Astrocyte of the hippocampus (primary cell): Measurements from ENCODE around the gene TEX38.
"Not testable (repeated sequence)": the region's sequence is repeated elsewhere in the genome, so short reads cannot be mapped to it uniquely, and the experiment has no call there.

Source experiments
- DNase-seq: peaks from one replicate; pipeline ENCODE4 v3.0.0; 2011; ENCODE audit warnings: low read depth, low spot score

Gene TEX38

DNA sequence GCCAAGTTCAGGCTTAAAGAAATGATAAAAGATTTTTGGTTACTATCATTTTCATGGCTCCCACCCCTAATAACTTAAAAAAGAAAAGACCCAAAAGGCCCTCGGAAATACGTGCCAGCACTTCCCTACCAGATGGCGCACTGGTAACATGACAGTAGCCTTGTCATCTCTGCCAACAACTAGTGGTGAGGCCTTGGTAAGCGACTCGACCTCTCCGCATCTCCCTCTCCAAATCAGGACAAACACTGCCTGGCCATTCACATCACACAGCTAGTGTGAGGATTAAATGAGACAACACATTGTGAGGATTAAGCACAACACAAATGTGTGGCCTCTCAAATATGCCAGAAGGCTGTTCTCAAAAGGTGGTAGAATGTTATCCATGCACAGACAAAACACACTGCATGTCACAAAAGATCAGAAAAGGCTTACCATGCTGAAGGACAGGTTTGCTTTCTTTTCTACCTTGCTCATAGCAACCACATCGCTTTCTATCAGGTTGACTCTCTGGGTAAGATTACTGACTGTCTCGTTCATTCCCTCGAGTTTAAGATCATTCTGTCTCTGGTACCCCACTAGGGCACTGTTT, 16.4 kb downstream of the TEX38 start:
- no peak for DNase-seq

DNA sequence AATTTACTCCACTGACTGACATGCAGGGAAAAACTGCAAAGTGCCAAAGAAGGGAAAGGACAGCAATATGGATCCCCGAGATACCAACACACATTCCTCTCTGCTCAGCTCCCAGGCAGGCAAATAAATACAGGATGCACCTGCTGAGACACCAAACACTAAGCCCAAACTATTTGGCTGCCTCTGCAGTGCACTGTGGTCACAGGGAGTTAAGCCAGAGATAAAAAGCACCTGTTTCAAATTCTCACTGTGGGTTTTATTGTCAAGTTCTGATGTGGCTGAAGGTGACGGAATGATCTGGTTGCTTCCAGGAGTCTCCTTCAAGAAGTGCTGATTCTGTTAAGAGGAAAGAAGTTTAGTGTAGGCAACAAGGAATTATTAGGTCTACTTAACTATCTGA, 17.7 kb downstream of the TEX38 start:
- no peak for DNase-seq

DNA sequence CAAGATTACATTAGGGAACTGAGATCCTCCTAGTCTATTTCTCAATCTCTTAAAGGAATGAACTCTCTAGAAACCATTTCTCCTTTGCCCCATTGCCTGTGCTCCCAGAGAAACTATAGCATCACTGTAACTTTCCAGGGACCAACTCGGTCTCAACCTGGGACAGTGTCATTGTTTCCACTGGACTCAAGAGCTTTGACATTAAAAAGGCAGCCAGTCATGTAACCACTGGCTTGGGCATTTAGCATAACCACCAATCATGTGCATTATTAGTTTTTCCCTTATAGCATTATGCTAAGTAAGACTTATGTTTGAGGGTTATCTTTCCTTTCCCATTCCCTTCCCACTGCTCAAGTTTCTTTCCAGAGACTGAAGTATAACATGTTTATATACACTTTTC, 18.2 kb downstream of the TEX38 start:
- DNase-seq = no peak

DNA sequence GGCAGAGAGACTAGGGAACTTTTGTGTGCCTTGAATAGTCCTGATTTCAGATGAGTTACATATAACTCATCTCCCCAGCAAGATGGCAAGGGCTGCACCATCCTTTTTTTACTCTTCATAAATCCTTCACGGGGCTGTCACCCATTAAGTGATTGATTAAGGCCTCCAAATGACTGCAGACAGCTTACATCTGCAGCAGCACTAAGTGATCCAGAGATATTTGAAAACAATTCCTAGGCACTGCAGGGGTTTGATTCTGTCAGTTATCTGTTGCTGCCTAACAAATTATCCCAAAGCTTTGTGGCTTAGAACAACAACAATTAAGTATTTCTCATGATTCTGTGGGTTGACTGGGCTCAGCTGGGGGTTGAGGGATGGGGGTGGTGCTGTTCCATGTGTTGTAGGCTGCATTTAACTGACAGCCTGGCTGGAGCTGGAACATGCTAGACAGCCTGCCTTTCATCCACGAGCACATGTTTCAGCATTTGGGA, 19.3 kb downstream of the TEX38 start:
- peak; percentile 53 for DNase-seq

DNA sequence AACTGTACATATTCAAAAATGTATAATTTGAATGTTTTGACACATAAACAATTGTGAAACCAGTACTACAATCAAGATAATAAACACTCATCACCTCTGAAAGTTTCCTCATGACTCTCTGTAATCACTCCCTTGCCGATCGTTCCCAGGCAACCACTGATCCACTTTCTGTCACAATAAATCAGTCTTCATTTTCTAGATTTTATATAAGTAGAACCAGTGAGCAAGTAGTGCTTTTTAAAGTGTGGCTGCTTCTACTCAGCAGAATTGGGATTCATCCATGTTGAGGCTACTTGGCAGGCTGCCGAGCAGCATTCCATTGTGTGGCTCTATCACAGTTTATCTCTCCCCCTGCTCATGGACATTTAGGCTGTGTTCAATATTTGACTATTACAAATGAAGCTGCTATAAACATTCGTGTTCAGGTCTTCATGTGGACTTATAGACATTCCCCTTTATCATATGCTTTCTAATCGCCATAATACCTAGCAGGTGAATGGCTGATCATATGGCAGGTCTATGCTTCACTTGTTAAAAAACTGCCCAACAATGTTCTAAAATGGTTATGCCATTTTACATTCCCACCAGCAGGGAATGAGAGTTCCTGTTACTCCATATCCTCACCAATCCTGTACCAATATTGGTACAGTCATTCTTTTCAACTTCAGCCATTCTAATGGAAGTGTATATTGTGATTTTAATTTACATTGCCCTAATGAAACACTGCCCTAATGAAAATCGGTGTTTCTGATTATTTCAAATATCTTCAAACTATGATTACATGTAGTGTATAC, 20.5 kb downstream of the TEX38 start:
- DNase-seq = peak; percentile 38

DNA sequence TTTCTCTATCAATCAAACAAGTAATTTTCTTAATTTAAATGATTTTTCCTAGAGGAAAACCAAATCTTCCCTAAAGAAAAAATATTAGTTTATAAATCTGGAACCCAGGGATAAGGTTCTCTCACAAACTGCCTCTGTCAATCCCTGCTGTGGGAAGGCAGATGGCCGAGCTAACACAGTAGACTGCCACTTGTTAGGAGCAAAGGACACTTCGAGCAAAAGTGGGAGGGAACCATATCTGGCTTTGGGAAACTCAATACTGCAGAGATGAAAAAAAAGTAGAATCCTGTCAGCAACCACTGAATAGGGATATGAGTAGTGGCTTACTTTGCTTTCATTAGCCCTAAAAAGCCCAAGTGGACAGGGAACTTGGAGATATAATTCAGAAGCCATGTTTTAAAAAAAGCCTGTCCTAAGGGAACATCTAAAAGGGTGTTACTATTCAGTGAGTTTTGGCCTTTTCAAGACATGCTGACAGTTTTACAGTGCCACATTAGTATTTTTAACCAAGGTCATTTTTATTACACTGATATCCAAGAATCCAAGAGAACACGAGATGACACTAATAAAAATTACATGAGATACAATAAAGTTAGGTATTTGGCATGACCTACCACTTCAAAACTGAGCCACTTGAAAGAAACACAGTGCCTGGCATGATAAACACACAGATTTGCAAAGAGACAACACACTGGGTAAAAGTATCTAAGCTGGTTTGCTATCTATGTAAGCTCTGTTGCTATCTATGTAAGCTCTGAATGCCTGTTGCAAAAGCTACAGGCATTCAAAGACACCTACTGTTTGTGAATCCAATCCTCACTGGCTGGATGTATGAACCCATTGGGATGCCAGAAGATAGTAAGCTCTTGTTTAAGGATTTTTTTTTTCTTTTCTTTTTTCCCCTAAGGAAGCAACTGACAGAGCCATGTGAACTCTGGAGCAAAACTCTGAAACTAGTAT, 21.4 kb downstream of the TEX38 start:
- DNase-seq = no peak

DNA sequence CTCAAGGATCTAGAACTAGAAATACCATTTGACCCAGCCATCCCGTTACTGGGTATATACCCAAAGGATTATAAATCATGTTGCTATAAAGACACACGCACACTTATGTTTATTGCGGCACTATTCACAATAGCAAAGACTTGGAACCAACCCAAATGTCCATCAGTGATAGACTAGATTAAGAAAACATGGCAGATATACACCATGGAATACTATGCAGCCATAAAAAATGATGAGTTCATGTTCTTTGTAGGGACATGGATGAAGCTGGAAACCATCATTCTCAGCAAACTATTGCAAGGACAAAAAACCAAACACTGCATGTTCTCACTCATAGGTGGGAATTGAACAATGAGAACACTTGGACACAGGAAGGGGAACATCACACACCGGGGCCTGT, 23.0 kb downstream of the TEX38 start:
- not testable (repeated sequence) for DNase-seq

DNA sequence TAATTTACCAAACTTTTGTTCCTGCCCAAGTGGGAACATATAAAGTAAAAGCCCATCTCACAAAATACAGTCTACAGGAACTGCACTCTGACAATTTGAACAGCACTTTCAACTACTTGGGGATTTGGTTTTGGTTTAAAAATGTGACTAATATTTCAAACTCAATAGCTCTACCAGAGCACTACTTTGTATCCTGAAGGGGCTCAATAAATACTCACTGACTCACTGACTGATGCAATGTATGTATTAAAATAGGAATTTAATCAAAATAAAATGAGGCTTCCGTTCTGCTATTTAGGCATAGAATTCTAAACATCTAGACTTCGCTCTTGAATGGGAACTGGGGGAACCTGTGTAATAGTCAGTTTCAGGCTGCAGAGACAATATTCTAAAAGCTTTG, 25.4 kb downstream of the TEX38 start:
- no peak for DNase-seq

DNA sequence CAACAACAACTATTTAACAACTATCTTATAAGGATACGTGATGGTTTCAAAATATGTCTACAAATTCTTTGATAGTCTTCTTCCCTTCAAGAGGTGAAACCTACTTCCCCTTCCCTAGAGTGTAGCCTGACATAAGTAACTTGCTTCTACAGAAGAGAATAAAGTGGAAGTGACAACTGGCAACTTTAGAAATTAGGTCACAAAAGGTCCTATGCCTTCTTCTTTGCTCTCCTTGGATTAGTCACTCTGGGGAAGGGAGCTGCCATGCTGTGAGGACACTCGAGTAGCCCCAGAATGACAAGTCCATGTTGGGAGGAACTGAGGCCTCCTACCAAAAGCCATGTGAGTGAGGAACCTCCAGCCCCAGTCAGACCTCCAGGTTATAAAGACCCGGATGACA, 28.0 kb downstream of the TEX38 start:
- no peak for DNase-seq

DNA sequence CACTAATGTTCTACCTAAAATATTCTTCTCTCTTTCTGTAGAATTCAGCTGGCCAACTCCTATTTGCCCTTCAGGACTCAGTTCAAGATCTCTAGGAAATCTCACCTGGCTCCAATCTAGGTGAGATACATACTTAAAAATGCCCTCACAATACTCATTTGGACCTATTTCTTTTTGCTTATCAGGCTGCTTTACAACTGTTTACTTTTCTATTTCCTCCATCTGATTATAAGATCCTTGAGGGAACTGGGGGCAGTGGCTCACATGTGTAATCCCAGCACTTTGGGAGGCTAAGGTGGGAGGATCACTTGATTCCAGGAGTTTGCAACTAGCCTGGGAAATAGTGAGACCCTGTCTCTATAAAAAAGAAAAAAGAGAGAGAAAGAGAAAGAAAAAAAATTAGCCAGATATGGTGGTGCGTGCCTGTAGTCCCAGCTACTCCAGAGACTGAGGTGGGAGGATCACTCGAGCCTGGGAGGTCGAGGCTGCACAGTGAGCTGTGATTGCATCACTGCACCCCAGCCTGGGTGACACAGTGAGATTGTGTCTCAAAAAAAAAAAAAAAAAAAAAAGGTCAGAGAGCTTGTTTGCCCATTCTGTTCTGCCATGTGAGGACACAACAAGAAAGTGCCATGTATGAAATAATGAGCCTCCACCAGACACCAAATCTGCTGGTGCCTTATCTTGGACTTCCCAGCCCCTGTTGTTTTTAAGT, 32.4 kb downstream of the TEX38 start:
- DNase-seq = no peak

DNA sequence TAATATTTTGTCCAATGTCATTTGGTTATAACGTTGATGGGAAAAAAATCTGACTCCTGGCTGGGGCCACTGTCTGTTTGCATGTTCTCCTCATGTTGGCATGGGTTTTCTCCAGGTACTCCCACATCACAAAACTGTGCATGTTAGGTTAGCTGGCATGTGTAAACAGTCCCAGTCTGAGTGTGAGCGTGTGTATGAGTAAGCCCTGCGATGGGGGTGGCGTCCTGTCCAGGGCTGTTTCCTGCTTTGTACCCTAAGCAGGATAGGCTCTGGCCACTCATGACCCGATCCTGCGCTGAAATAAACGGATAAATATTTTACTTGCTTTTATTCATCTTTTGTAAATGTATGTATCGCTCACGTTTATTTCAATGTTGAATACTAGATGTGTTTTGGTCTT, 33.8 kb downstream of the TEX38 start:
- DNase-seq = no peak

DNA sequence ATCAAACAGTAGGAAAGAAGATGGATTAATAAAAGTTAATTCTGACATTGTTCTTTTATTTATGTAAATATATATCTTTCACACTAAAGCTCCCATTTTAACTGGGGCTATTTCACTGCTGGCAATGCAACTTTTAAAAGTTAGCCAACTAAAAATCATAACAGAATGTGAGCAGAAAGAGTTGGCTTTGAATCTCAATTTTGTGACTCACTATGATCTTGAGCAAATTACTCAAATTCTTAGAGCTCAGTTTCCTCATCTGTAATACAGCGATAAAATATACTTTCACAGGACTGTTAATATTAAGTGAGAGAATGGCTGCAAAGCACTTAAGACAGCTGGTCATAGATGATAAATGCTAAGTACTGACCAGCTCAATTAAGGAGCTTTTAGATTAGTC, 36.5 kb downstream of the TEX38 start:
- DNase-seq = no peak

DNA sequence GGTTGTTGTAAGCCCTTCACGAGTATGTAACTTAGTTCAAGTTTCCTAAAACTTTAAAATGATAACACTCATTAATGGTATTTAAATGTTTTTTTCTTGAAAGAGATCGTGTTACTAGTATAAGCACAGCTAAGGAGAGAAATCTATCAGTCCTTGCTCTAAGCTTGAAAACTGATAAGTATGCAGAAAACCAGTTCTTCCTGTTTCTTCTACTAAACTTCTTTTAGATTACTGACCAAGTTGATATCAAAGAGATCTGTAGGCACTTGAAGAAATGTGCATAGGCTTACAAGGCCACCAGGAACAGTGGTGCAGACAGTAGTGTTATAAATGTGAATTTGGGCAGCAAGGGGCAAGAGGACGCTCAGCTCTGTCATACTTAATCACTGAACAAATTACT, 43.3 kb downstream of the TEX38 start:
- no peak for DNase-seq

DNA sequence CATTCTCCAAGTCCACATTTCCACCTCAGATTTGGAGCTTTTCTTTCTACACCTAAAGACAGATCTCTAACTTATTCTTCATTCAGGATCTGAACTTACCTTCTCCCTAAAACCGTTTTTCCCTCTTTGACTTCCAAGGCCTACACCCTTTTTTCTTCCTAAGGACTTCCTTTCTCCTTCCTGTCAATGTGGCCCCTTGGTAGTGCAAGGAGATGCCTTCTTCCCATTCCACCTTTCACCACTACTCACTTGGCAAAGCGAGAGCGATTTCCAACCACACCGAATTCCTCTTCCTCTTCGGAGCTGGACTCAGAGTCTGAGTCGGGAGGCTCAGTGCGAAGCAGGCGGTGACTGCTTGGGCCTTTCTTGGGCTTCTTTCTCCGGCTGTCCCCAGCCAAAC, 46.0 kb downstream of the TEX38 start:
- DNase-seq = no peak

DNA sequence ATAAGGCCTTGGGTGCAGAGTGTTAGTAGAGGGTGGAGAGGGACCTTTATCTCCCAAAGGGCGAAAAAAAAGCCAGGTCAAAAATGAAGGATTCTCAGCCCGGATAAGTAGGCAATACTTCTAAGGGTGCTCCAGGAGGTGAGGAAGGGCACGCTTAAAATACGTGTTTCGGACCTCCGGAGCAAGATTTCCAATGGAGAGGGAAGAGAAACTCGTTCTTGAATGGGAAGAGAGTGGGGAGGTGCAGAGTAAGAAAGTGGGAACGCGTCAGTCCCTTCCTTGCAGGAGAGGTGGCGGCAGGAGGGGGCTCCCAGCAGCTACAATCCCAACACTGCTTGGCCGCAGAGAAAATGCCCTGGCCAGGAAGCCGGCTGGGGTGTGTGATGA, 46.7 kb downstream of the TEX38 start:
- DNase-seq = no peak

DNA sequence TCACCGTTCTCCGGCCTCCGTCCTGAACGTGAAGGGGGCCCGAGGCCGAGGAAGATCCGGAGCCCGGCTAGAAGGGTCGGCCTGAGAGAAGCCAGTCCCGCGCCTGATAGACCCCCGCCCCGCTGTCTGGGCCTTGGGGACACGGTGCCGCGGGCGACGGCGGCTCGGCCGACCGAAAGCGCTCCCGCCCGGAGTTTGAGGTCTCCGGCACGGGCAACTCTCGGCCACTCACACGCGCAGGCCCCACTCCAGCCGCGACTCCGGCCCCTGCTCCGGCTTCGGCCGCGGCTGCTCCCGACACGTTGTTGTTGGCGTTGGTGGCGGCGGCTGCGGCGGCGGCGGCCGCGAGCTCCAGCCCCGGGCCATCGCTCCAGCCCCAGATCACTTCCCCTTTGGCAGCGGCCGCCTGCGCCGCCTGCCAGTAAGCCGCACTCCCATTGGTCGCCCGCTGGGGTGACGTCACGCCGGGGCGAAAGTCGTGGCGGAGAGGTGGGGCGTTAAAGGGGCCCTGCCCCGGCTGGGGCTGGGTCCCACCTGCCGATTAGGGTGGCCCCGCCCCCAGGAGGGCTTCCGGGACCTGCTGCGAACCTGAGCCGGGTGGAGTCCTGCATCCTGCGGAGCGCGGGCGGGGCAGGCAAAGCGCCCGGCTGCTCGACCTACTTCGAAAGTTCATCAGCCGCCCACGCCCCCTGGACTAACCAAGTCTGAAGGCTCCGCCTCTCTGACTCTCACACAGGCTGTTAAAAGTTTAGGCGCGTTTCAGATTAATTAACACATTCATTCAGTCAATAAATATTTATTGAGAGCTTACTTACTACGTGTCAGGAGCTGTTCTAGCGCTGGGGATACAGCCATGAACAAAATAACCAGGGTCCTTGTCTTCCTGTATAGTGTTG, 47.3 kb downstream of the TEX38 start, which contains the start of gene EFCAB14:
EFCAB14 (minus strand) TSS at position 388 of the 896 bp plus-strand sequence. CDS start 1,027 bp downstream, outside the sequence.
- DNase-seq = peak; percentile 98

DNA sequence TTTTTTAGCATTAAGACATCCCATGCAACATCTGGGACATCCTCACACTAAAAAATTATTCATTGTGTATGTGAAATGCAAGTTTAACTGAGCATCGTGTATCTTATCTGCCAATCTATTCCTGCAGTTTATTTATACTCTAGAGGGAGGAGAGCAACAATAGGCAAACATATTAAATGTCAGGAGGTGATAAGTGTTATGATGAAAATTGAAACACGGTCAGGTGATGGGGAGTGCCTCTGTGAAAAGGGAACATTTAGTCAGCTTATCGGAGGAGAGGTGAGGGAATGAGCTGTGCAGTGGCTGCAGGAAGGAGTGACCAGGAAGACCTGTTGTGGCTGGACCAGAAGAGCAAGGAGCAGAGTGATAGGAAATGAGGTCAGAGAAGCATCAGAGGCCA, 48.0 kb downstream of the TEX38 start:
- DNase-seq = no peak

DNA sequence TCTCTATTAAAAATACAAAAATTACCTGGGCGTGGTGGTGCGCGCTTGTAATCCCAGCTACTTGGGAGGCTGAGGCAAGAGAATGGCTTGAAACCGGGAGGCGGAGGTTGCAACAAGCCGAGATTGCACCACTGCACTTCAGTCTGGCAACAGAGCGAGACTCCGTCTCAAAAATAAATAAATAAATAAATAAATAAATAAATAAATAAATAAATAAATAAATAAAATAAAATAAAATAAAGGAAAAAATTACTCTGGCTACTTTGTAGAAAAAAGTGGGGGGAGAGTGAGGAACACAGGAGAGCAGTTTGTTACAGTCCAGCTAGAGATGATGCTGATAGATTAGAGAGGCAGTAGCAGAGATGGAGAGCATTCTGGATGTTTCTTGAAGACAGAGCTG, 48.7 kb downstream of the TEX38 start:
- DNase-seq = not testable (repeated sequence)

DNA sequence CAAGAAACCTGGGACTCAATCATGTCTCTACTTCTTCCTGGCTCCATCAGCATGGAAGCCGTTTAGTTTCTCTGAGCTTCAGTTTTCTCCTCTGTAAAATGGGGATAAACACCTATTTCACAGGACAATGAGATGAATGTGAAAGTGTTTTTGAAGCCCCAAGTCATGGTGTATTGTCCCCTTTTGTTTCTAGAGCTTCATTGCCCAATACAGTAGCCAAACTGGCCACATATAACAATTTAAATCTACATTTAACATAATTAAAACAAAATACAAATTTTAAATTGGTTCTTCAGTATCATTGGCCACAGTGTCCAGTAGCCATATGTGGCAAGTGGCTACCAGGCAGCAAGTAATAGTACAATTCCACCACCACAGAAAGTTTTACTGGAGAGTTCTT, 49.5 kb downstream of the TEX38 start:
- DNase-seq = no peak

DNA sequence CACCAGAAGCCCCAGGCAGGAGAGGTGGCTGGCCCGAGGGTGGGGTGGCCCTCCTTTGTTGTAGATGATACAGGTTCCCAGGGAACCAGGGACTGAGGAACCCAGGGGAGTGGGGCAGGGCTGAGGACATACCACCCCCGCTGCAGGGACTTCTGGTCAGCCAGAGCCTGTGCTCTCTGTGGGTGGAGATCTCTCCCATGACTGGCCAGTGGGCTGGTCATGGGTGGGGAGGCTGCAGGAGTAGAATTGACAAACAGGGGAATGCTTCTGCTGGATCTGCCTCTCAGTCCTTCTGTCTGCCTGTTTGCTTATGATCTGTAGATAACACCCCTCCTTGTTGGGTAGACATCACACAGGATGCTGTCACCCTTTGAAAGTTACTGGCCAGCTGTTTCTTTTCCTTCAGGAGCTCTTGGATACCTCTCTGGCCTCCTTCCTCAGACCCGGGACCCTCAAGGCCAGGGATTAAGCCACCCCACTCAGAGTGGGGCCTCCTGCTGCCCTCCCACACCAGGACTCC, 50.1 kb downstream of the TEX38 start:
- no peak for DNase-seq
